ENCODE results near the gene METTL6.
A peak's percentile ranks its signal among the peaks of the same experiment; 100 is the strongest.

The METTL6 gene

GRCh38 chr3:15384510-15385237 lies 42.7 kb downstream of the METTL6 start:
- Histone ChIP-seq H3K9me3 (ENCODE audit: severe bottlenecking) (no peaks in the 10 kb centered on the region), H3K4me1 (ENCODE audit: insufficient read depth, poor library complexity, severe bottlenecking) (no peaks in the 10 kb centered on the region), H3K27me3 (ENCODE audit: insufficient read depth, poor library complexity, severe bottlenecking) (no peaks in the 10 kb centered on the region), H3K4me3 (ENCODE audit: severe bottlenecking) (no peak overlapping the region), H3K36me3 (ENCODE audit: low read depth) (no peaks in the 10 kb centered on the region), H3K27ac (ENCODE audit: poor library complexity, severe bottlenecking) (no peak overlapping the region)
- no peak for DNase-seq (ENCODE audit: low spot score)
- no peak for ATAC-seq (ENCODE audit: low read depth)
- no peak for TF ChIP-seq CTCF (IDR thresholded peaks at IDR 0.05; ENCODE audit: poor library complexity, severe bottlenecking)

- no peaks in the 10 kb centered on the region for H3K27me3 ChIP-seq (ENCODE audit: insufficient read depth, poor library complexity, severe bottlenecking)
- no peaks in the 10 kb centered on the region for H3K36me3 ChIP-seq (ENCODE audit: low read depth)
- H3K4me3 ChIP-seq (ENCODE audit: severe bottlenecking), result no peak overlapping the region
- H3K4me1 ChIP-seq (ENCODE audit: insufficient read depth, poor library complexity, severe bottlenecking), result no peaks in the 10 kb centered on the region
- DNase-seq (ENCODE audit: low spot score) (no peak), ATAC-seq (ENCODE audit: low read depth) (no peak)
- H3K9me3 ChIP-seq (ENCODE audit: severe bottlenecking), result no peaks in the 10 kb centered on the region
- TF ChIP-seq CTCF (IDR thresholded peaks at IDR 0.05; ENCODE audit: poor library complexity, severe bottlenecking), result no peak
- H3K27ac ChIP-seq (ENCODE audit: poor library complexity, severe bottlenecking), result no peak overlapping the region
These were observed 44.9 kb downstream of the METTL6 start for GRCh38 chr3:15382405-15382923.

GRCh38 chr3:15380980-15381890 lies 46.1 kb downstream of the METTL6 start:
- Histone ChIP-seq H3K4me1 (ENCODE audit: insufficient read depth, poor library complexity, severe bottlenecking) (no peaks in the 10 kb centered on the region), H3K27me3 (ENCODE audit: insufficient read depth, poor library complexity, severe bottlenecking) (no peaks in the 10 kb centered on the region), H3K9me3 (ENCODE audit: severe bottlenecking) (no peaks in the 10 kb centered on the region), H3K27ac (ENCODE audit: poor library complexity, severe bottlenecking) (no peak overlapping the region), H3K36me3 (ENCODE audit: low read depth) (no peaks in the 10 kb centered on the region), H3K4me3 (ENCODE audit: severe bottlenecking) (no peak overlapping the region)
- DNase-seq (ENCODE audit: low spot score), result no peak
- no peak for TF ChIP-seq CTCF (IDR thresholded peaks at IDR 0.05; ENCODE audit: poor library complexity, severe bottlenecking)
- ATAC-seq (ENCODE audit: low read depth), result no peak

GRCh38 chr3:15377961-15378791 lies 49.2 kb downstream of the METTL6 start:
- DNase-seq (ENCODE audit: low spot score), result peak; percentile 88
- H3K4me1 ChIP-seq (ENCODE audit: insufficient read depth, poor library complexity, severe bottlenecking), result no peaks in the 10 kb centered on the region
- peak; percentile 98 for ATAC-seq (ENCODE audit: low read depth)
- H3K4me3 ChIP-seq (ENCODE audit: severe bottlenecking), result no peak overlapping the region
- no peak overlapping the region for H3K27ac ChIP-seq (ENCODE audit: poor library complexity, severe bottlenecking)
- no peaks in the 10 kb centered on the region for H3K27me3 ChIP-seq (ENCODE audit: insufficient read depth, poor library complexity, severe bottlenecking)
- TF ChIP-seq CTCF (IDR thresholded peaks at IDR 0.05; ENCODE audit: poor library complexity, severe bottlenecking), result peak; percentile 92
- H3K9me3 ChIP-seq (ENCODE audit: severe bottlenecking), result no peaks in the 10 kb centered on the region
- H3K36me3 ChIP-seq (ENCODE audit: low read depth), result no peaks in the 10 kb centered on the region
